Activated T-helper 9 cell treated with anti-CD3 and anti-CD28 coated beads, Interleukin-2, amount 50 U/mL, for 16 hours (primary cell): ENCODE results near the gene GLRB.
"Not testable (repeated sequence)": the region's sequence is repeated elsewhere in the genome, so short reads cannot be mapped to it uniquely, and the experiment has no call there.

Experiments
- DNase-seq: peaks from one replicate; pipeline ENCODE4 v3.0.0-alpha.2; 2020; ENCODE audit warnings: low read depth

GLRB gene

DNA sequence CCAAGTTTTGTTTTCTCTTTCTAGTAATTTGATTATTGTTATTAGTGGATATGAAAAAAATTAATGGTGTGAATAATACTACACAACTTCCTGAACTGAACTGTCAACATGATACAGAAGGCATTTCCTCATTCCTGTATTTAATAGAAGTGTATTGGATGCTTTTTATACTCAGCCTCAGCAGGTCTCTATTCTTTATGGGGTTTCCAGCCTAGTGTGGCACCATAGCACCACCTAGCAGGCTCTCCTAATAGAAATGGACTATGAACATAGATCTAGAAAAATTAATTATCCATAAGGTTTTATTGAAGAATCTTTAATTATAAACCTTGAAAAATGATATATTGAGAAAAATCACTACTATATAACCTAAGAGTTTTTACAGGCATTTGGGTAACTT lies 52.4 kb downstream of the GLRB start:
- no peak for DNase-seq

DNA sequence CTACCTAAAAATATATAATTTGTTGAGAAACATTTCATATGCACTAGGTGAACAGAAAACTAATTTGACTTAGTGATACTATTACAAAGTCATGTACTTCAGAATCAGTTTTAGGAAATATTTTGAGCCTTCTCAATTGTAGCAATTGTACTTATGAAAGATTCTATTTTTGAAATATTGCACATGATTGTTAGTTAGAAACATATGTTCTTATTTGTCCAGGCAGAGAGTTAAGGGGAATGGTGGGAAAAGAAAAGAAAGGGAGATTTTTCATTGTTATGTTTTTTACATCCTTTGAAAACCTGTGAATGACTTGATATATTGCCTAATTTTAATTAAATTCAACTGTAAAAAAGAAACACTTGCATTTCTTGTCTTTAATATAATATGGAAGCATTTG lies 66.0 kb downstream of the GLRB start:
- DNase-seq: no peak

DNA sequence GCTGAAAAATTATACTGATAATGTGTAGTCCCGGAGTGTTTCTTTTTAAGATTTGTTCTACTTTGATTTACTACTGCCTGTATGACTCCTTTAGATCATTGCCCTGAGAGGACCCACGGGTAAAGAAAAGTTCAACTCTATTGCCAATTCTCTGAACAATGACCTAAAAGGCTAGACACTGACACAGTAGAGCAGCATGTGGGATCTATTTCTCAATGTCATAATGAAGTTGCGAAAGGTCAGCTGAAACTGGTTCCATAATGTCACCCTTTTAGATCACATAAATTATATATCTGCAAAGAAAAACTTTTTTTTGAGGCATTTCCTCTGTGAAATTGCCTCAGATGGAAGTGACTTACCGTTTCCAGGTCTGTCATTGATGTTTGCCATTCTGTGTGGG lies 67.4 kb downstream of the GLRB start:
- DNase-seq: no peak

DNA sequence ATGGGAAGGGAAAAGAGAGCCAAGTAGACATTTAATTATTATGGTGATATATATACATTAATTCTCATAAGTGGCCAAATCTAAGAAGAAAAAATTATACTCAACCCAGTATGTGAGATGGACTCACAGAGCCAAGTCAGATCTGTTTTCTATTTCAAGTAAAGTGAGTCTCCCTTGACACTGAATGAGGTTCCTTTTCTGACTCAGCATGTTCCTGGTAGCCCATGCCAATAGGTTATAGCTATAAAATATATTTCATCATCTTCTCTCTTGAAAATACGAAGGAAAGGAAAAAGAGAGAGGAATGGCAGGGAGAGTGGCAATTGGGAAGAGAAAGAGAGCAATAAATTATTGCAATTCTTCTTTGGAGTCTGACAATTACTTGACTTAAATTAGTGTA lies 75.8 kb downstream of the GLRB start:
- no peak for DNase-seq

DNA sequence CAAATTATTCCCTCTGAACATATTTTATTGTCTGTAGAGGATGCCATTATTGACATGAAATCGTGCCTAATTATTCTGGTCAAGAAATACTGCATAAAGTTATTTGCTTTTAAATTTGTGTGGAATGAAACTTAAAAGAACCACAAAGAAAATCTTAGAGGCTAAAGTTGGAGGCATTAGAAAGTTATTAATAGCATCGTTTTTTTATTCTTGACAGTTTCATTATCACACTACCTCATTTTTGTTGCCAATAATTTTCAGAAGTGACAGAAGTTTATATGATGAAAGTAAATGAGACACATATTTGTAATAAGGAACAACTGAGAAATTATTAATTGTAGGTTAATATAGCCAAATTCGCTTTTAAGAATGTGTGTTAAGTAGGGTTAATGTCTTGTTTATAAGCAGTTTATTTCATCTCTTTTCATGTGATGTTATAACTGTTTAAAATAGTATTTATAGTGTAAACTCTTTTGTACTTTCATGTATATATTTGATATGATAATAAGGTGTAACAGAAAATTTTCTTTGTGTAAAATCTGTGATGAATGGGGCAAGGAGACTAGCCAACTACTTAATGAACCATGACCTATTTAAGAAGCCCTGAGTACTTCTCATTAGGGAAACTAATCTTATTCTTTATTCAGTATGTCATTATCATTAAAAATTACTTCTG lies 90.1 kb downstream of the GLRB start:
- no peak for DNase-seq

DNA sequence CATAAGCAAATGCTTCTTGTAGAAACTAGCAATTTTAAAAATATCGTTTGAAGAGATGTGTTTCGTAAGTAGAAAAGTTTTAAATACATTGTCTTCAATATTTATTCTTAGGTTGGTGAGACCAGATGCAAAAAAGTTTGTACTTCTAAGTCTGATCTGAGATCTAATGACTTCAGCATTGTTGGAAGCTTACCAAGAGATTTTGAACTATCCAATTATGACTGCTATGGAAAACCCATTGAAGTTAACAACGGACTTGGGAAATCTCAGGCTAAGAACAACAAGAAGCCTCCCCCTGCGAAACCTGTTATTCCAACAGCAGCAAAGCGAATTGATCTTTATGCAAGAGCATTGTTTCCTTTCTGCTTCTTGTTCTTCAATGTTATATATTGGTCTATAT lies 94.4 kb downstream of the GLRB start:
- no peak for DNase-seq

DNA sequence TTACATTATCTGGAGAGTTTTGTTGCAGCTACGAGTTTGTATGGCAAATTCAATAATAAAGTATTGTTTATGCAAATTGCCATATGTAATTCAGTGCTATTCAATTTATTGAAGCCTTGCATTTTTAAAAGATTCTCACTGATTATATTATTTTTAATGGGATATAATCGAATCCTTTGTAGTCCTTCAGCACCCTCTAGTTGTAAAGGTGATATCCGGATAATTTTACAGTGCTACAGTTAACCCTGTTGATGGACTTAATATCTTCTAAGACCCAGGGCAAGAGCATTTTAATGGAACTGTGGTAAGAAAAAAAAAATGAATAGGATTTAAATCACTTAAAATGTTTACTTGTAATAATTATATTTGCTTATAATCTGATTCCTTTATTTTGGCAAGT lies 96.1 kb downstream of the GLRB start:
- no peak for DNase-seq

DNA sequence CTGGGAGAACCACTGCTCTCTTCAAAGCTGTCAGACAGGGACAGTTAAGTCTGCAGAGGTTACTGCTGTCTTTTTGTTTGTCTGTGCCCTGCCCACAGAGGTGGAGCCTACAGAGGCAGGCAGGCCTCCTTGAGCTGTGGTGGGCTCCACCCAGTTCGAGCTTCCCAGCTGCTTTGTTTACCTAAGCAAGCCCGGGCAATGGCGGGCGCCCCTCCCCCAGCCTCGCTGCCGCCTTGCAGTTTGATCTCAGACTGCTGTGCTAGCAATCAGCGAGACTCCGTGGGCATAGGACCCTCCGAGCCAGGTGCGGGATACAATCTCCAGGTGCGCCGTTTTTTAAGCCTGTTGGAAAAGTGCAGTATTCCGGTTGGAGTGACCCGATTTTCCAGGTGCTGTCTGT lies 104.3 kb downstream of the GLRB start:
- not testable (repeated sequence) for DNase-seq

DNA sequence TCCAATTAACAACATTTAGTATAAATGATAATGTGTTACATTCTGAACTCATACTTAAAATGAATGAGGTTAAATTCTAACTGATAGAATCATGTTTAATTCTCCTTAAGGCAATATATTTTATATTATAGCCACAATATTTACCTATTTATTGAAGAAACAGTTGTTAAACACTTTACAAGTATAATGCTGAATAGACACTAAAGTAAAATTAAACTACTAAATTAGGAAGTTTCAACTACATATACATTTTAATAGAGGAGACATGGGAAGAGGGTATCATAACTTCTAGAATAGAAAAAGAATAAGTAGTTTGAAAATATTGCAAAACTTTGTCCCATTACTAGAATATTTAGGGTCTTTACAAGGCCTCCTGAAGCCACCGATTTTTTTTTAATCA lies 108.3 kb downstream of the GLRB start:
- DNase-seq: no peak

DNA sequence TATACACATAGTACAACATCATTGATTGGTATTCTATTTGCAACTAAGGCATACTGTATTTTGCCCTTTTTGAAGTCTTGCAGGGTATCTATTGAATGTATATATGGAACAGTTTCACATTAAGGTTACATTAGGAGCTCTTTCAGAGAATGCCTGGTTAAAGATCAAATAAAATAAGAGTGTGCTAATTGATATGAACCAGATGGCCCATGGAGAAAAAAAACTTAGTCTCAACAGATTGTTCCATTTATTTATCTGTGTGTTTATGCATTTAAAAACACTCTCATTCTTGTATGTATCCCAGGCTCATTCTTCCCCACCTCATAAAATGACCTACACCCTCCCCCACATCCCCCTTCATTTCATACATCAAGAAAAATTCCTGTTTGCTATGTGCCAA lies 109.4 kb downstream of the GLRB start:
- no peak for DNase-seq

DNA sequence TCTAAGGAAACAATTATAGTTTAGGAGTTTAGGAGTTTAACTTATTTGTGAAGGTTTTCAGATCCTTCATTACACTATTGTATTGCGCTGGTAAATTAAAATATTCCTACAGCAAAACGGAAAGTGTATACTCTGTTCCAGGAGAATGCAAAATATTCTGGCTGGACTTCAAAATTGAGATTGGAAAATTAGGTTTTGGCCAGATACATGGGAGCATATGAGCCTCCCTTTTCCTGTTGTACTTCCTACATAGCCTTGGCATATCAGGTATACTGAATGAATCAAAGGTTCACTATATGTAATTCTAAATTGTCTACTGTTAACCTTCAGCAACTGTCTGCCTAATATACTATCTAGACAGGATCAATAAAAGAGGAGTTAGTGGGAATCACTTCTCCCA lies 119.4 kb downstream of the GLRB start:
- DNase-seq: no peak

DNA sequence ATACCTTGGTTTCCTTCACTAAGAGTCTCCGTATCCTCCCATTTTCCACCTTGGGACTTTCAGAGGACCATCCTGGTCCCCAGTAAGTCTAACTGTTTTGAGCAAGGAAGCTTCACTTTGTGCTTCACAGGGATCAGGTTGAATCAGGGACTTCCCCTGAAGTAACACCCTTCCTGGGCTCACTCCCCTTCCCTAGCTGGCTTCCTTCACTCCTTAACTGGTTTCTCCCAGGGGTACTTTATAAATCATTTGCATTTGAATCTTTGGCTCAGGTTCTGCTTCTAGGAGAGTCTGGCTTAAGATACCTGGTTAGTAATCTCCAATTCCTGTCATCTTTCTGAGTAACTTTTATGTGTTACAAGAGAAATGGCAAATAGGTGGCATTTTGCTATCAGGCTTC lies 120.1 kb downstream of the GLRB start:
- no peak for DNase-seq

DNA sequence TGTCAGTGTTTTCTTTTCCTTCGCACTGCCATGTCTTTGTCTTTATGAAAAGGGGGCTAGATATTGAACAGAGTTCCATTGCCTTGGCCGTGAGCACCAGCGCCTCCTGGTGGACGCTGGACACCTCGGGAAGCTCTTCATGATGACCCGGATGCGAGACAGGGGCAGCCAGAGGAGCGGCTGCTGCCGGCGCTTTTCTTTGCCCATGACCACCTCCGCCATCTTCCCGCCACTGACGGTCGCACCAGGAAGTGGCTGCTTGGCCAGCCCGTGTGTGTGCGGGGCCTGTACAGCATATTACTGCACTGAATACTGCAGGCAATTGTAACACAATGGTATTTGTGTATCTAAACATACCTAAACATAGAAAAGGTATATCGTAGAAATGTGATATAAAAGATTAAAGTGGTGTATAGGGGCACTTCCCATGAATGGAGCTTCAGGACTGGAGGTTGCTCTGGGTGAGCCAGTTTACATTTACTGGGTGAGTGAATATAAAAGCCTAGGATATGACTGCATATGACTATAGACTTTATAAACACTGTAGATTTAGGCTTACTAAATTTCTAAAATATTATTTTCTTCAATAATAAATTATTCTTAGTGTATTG lies 128.8 kb downstream of the GLRB start:
- DNase-seq: no peak

DNA sequence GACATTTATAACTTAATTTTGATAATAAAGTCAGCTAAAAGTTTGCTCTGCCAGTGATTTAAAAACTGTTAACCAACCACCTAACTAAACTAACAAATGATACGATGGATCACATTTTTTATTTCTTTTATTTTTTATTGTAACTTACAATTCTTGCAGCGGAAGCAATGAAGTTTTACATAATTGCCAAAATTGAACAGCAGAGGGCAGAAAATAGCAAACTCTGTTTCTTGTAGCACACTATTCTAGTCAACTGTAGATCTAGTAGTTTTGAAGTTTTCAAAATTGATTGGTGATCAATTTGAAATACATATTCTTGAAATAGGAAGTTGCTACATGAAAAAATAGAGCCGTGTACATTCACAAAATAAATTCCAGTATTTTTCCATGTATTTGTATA lies 141.8 kb downstream of the GLRB start:
- DNase-seq: no peak

DNA sequence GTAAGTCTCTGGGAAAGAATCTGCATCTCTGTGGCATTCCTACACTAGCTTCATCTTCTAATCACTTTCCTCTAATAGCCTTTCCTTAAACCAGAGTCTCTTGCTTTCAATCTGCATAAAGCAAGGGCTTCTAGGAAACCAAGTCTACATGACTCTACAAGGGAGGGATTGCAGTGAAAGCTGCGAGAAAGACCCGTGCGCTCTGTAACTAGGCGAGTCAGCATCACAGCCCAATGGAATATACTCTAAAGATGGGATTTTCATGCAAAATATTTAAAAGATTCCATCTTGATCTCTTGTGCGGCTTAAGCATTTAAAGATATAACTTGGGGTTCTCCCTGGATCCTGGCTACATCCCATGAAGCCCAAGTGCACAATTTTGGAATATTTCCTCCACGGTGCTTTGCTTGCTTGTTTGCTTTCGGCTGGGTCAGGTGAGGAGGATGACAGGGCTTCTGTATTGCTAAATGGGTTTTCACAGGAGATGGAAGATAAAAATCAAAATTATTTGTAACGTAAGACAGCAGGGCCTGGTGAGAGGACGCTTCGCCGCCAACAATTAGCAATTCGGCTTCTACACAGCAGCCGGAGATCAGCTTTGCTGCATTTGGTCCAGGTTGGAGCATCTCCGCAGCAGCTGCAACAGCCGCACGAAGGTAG lies 143.9 kb downstream of the GLRB start:
- DNase-seq: no peak

DNA sequence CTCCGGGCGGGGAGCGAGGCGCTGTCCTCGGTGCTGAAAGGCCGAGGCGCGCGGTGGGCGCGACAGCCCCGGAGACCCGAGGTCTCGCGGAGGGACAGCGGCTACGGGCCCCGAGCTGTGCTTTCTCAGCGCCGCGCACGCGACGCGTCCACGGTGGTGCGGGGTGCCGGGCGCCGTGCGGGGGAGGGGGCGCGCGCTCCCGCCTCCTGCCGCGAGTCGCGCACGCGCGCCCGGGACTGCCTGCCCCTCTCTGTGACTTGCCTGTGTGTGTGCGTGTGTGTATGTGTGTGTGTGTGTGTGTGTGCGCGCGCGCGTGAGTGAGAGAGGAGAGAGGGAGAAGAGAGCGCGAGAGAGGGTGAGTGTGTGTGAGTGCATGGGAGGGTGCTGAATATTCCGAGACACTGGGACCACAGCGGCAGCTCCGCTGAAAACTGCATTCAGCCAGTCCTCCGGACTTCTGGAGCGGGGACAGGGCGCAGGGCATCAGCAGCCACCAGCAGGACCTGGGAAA lies 144.5 kb downstream of the GLRB start, which contains the start of gene GRIA2:
Gene GRIA2 (plus strand): TSS at position 358 of the 511 bp plus-strand sequence. CDS start 315 bp downstream, outside the sequence.
- DNase-seq: no peak

DNA sequence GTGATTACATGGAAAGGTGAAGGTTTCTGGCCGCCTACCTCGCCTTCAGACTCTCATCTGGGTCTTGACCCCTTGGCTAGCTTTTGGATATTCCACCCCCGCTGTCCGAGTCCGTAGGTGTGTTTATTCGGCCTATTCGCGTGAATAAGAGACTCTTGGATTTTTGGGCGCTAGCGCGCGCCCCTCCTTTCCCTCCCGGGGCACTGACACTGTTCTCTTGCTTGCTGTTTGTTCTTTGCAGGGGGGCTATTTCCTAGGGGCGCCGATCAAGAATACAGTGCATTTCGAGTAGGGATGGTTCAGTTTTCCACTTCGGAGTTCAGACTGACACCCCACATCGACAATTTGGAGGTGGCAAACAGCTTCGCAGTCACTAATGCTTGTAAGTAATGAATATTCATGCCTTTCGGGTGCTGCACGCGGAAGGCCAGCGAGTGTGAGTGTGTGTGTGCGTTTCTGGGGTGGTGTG lies 145.5 kb downstream of the GLRB start:
- no peak for DNase-seq
